ENCODE results near the gene PHKA1. TPM values are rescaled to one million over a fixed set of nuclear protein-coding genes. Genes with fewer than 3 reads are reported as not detected.
"Not testable (repeated sequence)": the region's sequence is repeated elsewhere in the genome, so short reads cannot be mapped to it uniquely, and the experiment has no call there.

Gene PHKA1
- total RNA-seq: 6.3 and 6.7 TPM in 2 replicates
- polyA plus RNA-seq: 2.7 and 4.4 TPM in 2 replicates

GRCh38 chrX:72713599-72714477 lies at the start of gene PHKA1:
Gene PHKA1 (minus strand): TSS chrX:72714306. CDS start chrX:72713880, 426 bp downstream.
- H3K79me2 ChIP-seq; H3K4me1 ChIP-seq (ENCODE audit: insufficient read depth); H3K9me2 ChIP-seq (replicated peaks; ENCODE audit: insufficient read depth); H4K20me1 ChIP-seq (ENCODE audit: insufficient read depth, poor library complexity, severe bottlenecking); H3K36me3 ChIP-seq (replicated peaks; ENCODE audit: insufficient read depth, low read depth); H3K27me3 ChIP-seq; H3K9me3 ChIP-seq (ENCODE audit: low read depth): not testable (repeated sequence)
- 47% methylated on average over 67 of the region's 80 CpGs for WGBS (ENCODE audit: low lambda C conversion rate, missing lambda C conversion rate)
- Histone ChIP-seq H3K4me3 (peak within 1 kb of the TSS; percentile 2), H3K4me2 (peak within 1 kb of the TSS; percentile 69), H2AFZ (peak within 1 kb of the TSS; percentile 58), H3K27ac (peak within 1 kb of the TSS; percentile 64)
- DNase-seq (ENCODE audit: low spot score): peak; percentile 67

- H3K4me3 ChIP-seq; H4K20me1 ChIP-seq (ENCODE audit: insufficient read depth, poor library complexity, severe bottlenecking); H3K4me1 ChIP-seq (ENCODE audit: insufficient read depth); H3K36me3 ChIP-seq (replicated peaks; ENCODE audit: insufficient read depth, low read depth); H2AFZ ChIP-seq; H3K27me3 ChIP-seq; H3K9me3 ChIP-seq (ENCODE audit: low read depth); DNase-seq (ENCODE audit: low spot score); H3K9me2 ChIP-seq (replicated peaks; ENCODE audit: insufficient read depth); H3K79me2 ChIP-seq; H3K4me2 ChIP-seq; H3K27ac ChIP-seq: not testable (repeated sequence)
- WGBS (ENCODE audit: low lambda C conversion rate, missing lambda C conversion rate): no CpG with 5 or more reads among the region's 9 CpGs
These were observed 46.3 kb upstream of the PHKA1 start for GRCh38 chrX:72760454-72760853.

GRCh38 chrX:72748545-72748944 lies 34.4 kb upstream of the PHKA1 start:
- H3K4me3 ChIP-seq; H3K27me3 ChIP-seq; H3K4me2 ChIP-seq; H3K36me3 ChIP-seq (replicated peaks; ENCODE audit: insufficient read depth, low read depth); H3K27ac ChIP-seq; H3K9me2 ChIP-seq (replicated peaks; ENCODE audit: insufficient read depth); H3K9me3 ChIP-seq (ENCODE audit: low read depth); H2AFZ ChIP-seq; H4K20me1 ChIP-seq (ENCODE audit: insufficient read depth, poor library complexity, severe bottlenecking); H3K79me2 ChIP-seq; H3K4me1 ChIP-seq (ENCODE audit: insufficient read depth); DNase-seq (ENCODE audit: low spot score): not testable (repeated sequence)
- WGBS (ENCODE audit: low lambda C conversion rate, missing lambda C conversion rate): no CpG with 5 or more reads among the region's 3 CpGs

- H3K9me3 ChIP-seq (ENCODE audit: low read depth); H3K9me2 ChIP-seq (replicated peaks; ENCODE audit: insufficient read depth); H3K27me3 ChIP-seq; DNase-seq (ENCODE audit: low spot score); H4K20me1 ChIP-seq (ENCODE audit: insufficient read depth, poor library complexity, severe bottlenecking); H3K4me3 ChIP-seq; H3K27ac ChIP-seq; H3K4me2 ChIP-seq; H3K36me3 ChIP-seq (replicated peaks; ENCODE audit: insufficient read depth, low read depth); H3K4me1 ChIP-seq (ENCODE audit: insufficient read depth); H2AFZ ChIP-seq; H3K79me2 ChIP-seq: not testable (repeated sequence)
- WGBS (ENCODE audit: low lambda C conversion rate, missing lambda C conversion rate): no CpG with 5 or more reads among the region's 7 CpGs
These were observed 31.4 kb upstream of the PHKA1 start for GRCh38 chrX:72745546-72745945.

- Histone ChIP-seq H3K27ac (no peak overlapping the region), H3K79me2 (no peaks in the 10 kb centered on the region), H3K9me2 (replicated peaks; ENCODE audit: insufficient read depth) (no peaks in the 10 kb centered on the region), H3K4me2 (no peak overlapping the region), H3K36me3 (replicated peaks; ENCODE audit: insufficient read depth, low read depth) (no peaks in the 10 kb centered on the region), H3K9me3 (ENCODE audit: low read depth) (no peaks in the 10 kb centered on the region), H3K4me3 (no peak overlapping the region), H3K4me1 (ENCODE audit: insufficient read depth) (no peaks in the 10 kb centered on the region), H4K20me1 (ENCODE audit: insufficient read depth, poor library complexity, severe bottlenecking) (no peaks in the 10 kb centered on the region), H3K27me3 (no peaks in the 10 kb centered on the region), H2AFZ (no peak overlapping the region)
- DNase-seq (ENCODE audit: low spot score): no peak
- TF ChIP-seq EZH2phosphoT487 (IDR thresholded peaks at IDR 0.05; ENCODE audit: low read depth, severe bottlenecking, unreplicated experiment): no peak
- no peak for TF ChIP-seq CTCF (IDR thresholded peaks at IDR 0.05; ENCODE audit: poor library complexity)
- no peak for TF ChIP-seq EZH2 (IDR thresholded peaks at IDR 0.05; ENCODE audit: borderline replicate concordance)
- 95% methylated on average over 1 of the region's 1 CpG for WGBS (ENCODE audit: low lambda C conversion rate, missing lambda C conversion rate)
These were observed 21.5 kb upstream of the PHKA1 start for GRCh38 chrX:72735561-72735960.

GRCh38 chrX:72733636-72734035 lies 19.5 kb upstream of the PHKA1 start:
- H3K9me2 ChIP-seq (replicated peaks; ENCODE audit: insufficient read depth); H4K20me1 ChIP-seq (ENCODE audit: insufficient read depth, poor library complexity, severe bottlenecking); H3K27me3 ChIP-seq; H3K4me3 ChIP-seq; H3K4me2 ChIP-seq; H3K36me3 ChIP-seq (replicated peaks; ENCODE audit: insufficient read depth, low read depth); H3K9me3 ChIP-seq (ENCODE audit: low read depth); H2AFZ ChIP-seq; H3K79me2 ChIP-seq; H3K4me1 ChIP-seq (ENCODE audit: insufficient read depth); H3K27ac ChIP-seq: not testable (repeated sequence)
- 56% methylated on average over 8 of the region's 8 CpGs for WGBS (ENCODE audit: low lambda C conversion rate, missing lambda C conversion rate)
- DNase-seq (ENCODE audit: low spot score): peak; percentile 8

Data from hepatocyte (in vitro differentiated cells).